Bronchial epithelial cell (primary cell): Measurements from ENCODE around the gene S100A7. TPM values are rescaled to one million over a fixed set of nuclear protein-coding genes. Genes with fewer than 3 reads are reported as not detected.

Source experiments
- DNase-seq: peaks from one replicate; pipeline ENCODE4 v3.0.0-alpha.2; 2010; ENCODE audit warnings: low read depth
- FAIRE-seq: peaks from 2 replicates; lab custom pipeline; 2011; peaks lifted over from hg19 to GRCh38; lab: Jason Lieb, UNC
- H3K27me3 ChIP-seq: 2 replicates; pipeline ENCODE4 v1.5.1; 2011; ENCODE audit warnings: low read length; ENCODE audit not compliant: control insufficient read depth, insufficient read depth
- H3K36me3 ChIP-seq: 2 replicates; pipeline ENCODE4 v1.5.1; 2011; ENCODE audit warnings: low read length; ENCODE audit not compliant: control insufficient read depth, insufficient read depth
- H3K4me3 ChIP-seq: 2 replicates; pipeline ENCODE4 v1.5.1; 2011; ENCODE audit warnings: mild to moderate bottlenecking, low read depth, low read length, control low read depth
- CTCF ChIP-seq: IDR thresholded peaks from 2 replicates; pipeline ENCODE4 v1.5.1; 2011; ENCODE audit warnings: mild to moderate bottlenecking, moderate library complexity, low read length, control low read depth, inconsistent platforms; ENCODE audit not compliant: insufficient read depth, severe bottlenecking
- total RNA-seq: library from RNA; depleted of rRNA; stranded (reverse); fragments of >200 nt; gene quantifications from 2 replicates; pipeline ENCODE4 v1.2.1, GENCODE V29; 2014

Gene S100A7
- total RNA-seq, 1 donor from 2014 or later = not detected

GRCh38 chr1:153493343-153493960 lies 33.0 kb upstream of the S100A7 start:
- peak; percentile 82 for DNase-seq
- Histone ChIP-seq H3K27me3 (no peaks in the 10 kb centered on the region), H3K36me3 (no peaks in the 10 kb centered on the region), H3K4me3 (no peak overlapping the region)
- FAIRE-seq = peak; percentile 50
- TF ChIP-seq CTCF = peak; percentile 4

- no peaks in the 10 kb centered on the region for H3K27me3 ChIP-seq
- H3K36me3 ChIP-seq = no peaks in the 10 kb centered on the region
- peak; percentile 98 for FAIRE-seq
- TF ChIP-seq CTCF = no peak
- peak; percentile 98 for DNase-seq
- no peak overlapping the region for H3K4me3 ChIP-seq
These were observed 30.0 kb upstream of the S100A7 start for GRCh38 chr1:153490272-153491051.

GRCh38 chr1:153488731-153489130 lies 28.3 kb upstream of the S100A7 start:
- Histone ChIP-seq H3K36me3 (no peaks in the 10 kb centered on the region), H3K4me3 (no peak overlapping the region), H3K27me3 (peaks cover 4% of the 10 kb centered on the region)
- FAIRE-seq = no peak
- no peak for TF ChIP-seq CTCF
- no peak for DNase-seq

- H3K36me3 ChIP-seq = no peaks in the 10 kb centered on the region
- FAIRE-seq = no peak
- H3K4me3 ChIP-seq = no peak overlapping the region
- no peak for DNase-seq
- peaks cover 6% of the 10 kb centered on the region for H3K27me3 ChIP-seq
- TF ChIP-seq CTCF = no peak
These were observed 27.3 kb upstream of the S100A7 start for GRCh38 chr1:153487707-153488106.

GRCh38 chr1:153485863-153486262 lies 25.4 kb upstream of the S100A7 start:
- Histone ChIP-seq H3K27me3 (peaks cover 6% of the 10 kb centered on the region), H3K36me3 (no peaks in the 10 kb centered on the region), H3K4me3 (no peak overlapping the region)
- no peak for TF ChIP-seq CTCF
- DNase-seq = peak; percentile 63
- FAIRE-seq = no peak
